Hippocampal formation (tissue), 2 donors: Measurements from ENCODE around the gene CHP2.
"Not testable (repeated sequence)": the region's sequence is repeated elsewhere in the genome, so short reads cannot be mapped to it uniquely, and the experiment has no call there.

Source experiments
- DNase-seq, 2 donors: peaks; one replicate each; lab custom pipeline; 2025; lab: John Stamatoyannopoulos, UW

CHP2 gene

GRCh38 chr16:23754594-23755483 lies at the start of gene CHP2:
Gene CHP2 (plus strand): TSS chr16:23755026. CDS start chr16:23755050, 24 bp downstream.
- no peak for DNase-seq

- DNase-seq, result no peak
Observed at GRCh38 chr16:23705517-23705902, 49.3 kb upstream of the CHP2 start.

- no peak for DNase-seq
Observed at GRCh38 chr16:23706439-23706838, 48.4 kb upstream of the CHP2 start.

- DNase-seq, result no peak
Observed at GRCh38 chr16:23709536-23709935, 45.3 kb upstream of the CHP2 start.

- DNase-seq, result no peak
Observed at GRCh38 chr16:23710008-23710407, 44.8 kb upstream of the CHP2 start.

GRCh38 chr16:23710504-23710903 lies 44.3 kb upstream of the CHP2 start:
- no peak for DNase-seq

GRCh38 chr16:23711785-23712184 lies 43.0 kb upstream of the CHP2 start:
- DNase-seq, result no peak

GRCh38 chr16:23712976-23713375 lies 41.9 kb upstream of the CHP2 start, which contains the start of gene ERN2:
Gene ERN2 (minus strand): TSS chr16:23713222. CDS start chr16:23713187, 35 bp downstream.
- DNase-seq, result no peak

- no peak for DNase-seq
Observed at GRCh38 chr16:23716484-23716883, 38.3 kb upstream of the CHP2 start.

GRCh38 chr16:23722613-23723240 lies 32.1 kb upstream of the CHP2 start:
- DNase-seq, result not testable (repeated sequence)

- no peak for DNase-seq
Observed at GRCh38 chr16:23724096-23724784, 30.6 kb upstream of the CHP2 start.

GRCh38 chr16:23724785-23725131 lies 30.1 kb upstream of the CHP2 start:
- no peak for DNase-seq

GRCh38 chr16:23726710-23727109 lies 28.1 kb upstream of the CHP2 start:
- no peak for DNase-seq

GRCh38 chr16:23728112-23728477 lies 26.7 kb upstream of the CHP2 start:
- DNase-seq, result no peak

GRCh38 chr16:23729503-23730424 lies 25.1 kb upstream of the CHP2 start:
- no peak for DNase-seq

- DNase-seq, result no peak
Observed at GRCh38 chr16:23734176-23734893, 20.5 kb upstream of the CHP2 start.

- not testable (repeated sequence) for DNase-seq
Observed at GRCh38 chr16:23737423-23738028, 17.3 kb upstream of the CHP2 start.

- DNase-seq, result no peak
Observed at GRCh38 chr16:23739516-23739915, 15.3 kb upstream of the CHP2 start.

- DNase-seq, result no peak
Observed at GRCh38 chr16:23741675-23742303, 13.0 kb upstream of the CHP2 start.

GRCh38 chr16:23742766-23743165 lies 12.1 kb upstream of the CHP2 start:
- no peak for DNase-seq
